Putamen (tissue), 1 donor: ENCODE results near the gene JAKMIP2.
"Not testable (repeated sequence)": the region's sequence is repeated elsewhere in the genome, so short reads cannot be mapped to it uniquely, and the experiment has no call there.

Source experiments
- DNase-seq: peaks from one replicate; pipeline ENCODE4 v3.0.0-alpha.2; 2016; ENCODE audit warnings: low spot score

JAKMIP2 gene

GRCh38 chr5:147557876-147558745, 224.4 kb downstream of the JAKMIP2 start:
- DNase-seq: no peak

GRCh38 chr5:147555176-147555575, 227.4 kb downstream of the JAKMIP2 start:
- no peak for DNase-seq

- no peak for DNase-seq
Measured at GRCh38 chr5:147554261-147554817, 228.2 kb downstream of the JAKMIP2 start.

- not testable (repeated sequence) for DNase-seq
Measured at GRCh38 chr5:147553817-147554216, 228.7 kb downstream of the JAKMIP2 start.

GRCh38 chr5:147552897-147553296, 229.6 kb downstream of the JAKMIP2 start:
- DNase-seq: no peak

GRCh38 chr5:147551677-147552076, 230.9 kb downstream of the JAKMIP2 start:
- no peak for DNase-seq

GRCh38 chr5:147547730-147548129, 234.8 kb downstream of the JAKMIP2 start:
- DNase-seq: no peak

- DNase-seq: no peak
Measured at GRCh38 chr5:147544556-147544955, 238.0 kb downstream of the JAKMIP2 start.

- DNase-seq: no peak
Measured at GRCh38 chr5:147539053-147539452, 243.5 kb downstream of the JAKMIP2 start.

- no peak for DNase-seq
Measured at GRCh38 chr5:147538236-147538635, 244.3 kb downstream of the JAKMIP2 start.
